Activated CD4-positive, alpha-beta memory T cell treated with anti-CD3 and anti-CD28 coated beads for 36 hours (primary cell): Measurements from ENCODE around the gene PERM1. TPM values are rescaled to one million over a fixed set of nuclear protein-coding genes. Genes with fewer than 3 reads are reported as not detected.
A peak's percentile ranks its signal among the peaks of the same experiment; 100 is the strongest.

ENCODE experiments used
- CTCF ChIA-PET: fragments of 350-600 bp; sonication (Branson Sonifier 250); formaldehyde crosslinking; loops from one replicate; lab custom pipeline; 2021; ENCODE audit warnings: antibody characterized with exemption, inconsistent platforms; lab: Charles Lee
- POLR2A ChIA-PET: fragments of 350-600 bp; sonication (Branson Sonifier 250); formaldehyde crosslinking; loops from one replicate; lab custom pipeline; 2021; ENCODE audit warnings: antibody characterized with exemption; lab: Charles Lee
- DNase-seq: peaks from one replicate; pipeline ENCODE4 v3.0.0-alpha.2; 2020
- H3K27ac Mint-ChIP-seq: one replicate; pipeline ENCODE4 v1.8.0; 2021; ENCODE audit warnings: mixed read lengths
- H3K27me3 Mint-ChIP-seq: one replicate; pipeline ENCODE4 v1.8.0; 2021; ENCODE audit warnings: mixed read lengths
- H3K36me3 Mint-ChIP-seq: one replicate; pipeline ENCODE4 v1.8.0; 2021; ENCODE audit warnings: mixed read lengths
- H3K4me1 Mint-ChIP-seq: one replicate; pipeline ENCODE4 v1.8.0; 2021; ENCODE audit warnings: low read depth, mixed read lengths
- H3K4me3 Mint-ChIP-seq: one replicate; pipeline ENCODE4 v1.8.0; 2021; ENCODE audit warnings: mild to moderate bottlenecking, mixed read lengths
- H3K9me3 Mint-ChIP-seq: one replicate; pipeline ENCODE4 v1.8.0; 2021; ENCODE audit warnings: mixed read lengths
- intact Hi-C: fragments of 100-400 bp; cut with micrococcal nuclease; formaldehyde crosslinking; loops from one replicate; pipeline ENCODE4 v1.15.1; 2023
- total RNA-seq, 2 experiments: library from RNA; stranded (reverse); gene quantifications; one replicate each; pipeline ENCODE4 v1.2.3, GENCODE V29; 2021

The PERM1 gene
- total RNA-seq, 2 experiments from 2014 or later = not detected

DNA sequence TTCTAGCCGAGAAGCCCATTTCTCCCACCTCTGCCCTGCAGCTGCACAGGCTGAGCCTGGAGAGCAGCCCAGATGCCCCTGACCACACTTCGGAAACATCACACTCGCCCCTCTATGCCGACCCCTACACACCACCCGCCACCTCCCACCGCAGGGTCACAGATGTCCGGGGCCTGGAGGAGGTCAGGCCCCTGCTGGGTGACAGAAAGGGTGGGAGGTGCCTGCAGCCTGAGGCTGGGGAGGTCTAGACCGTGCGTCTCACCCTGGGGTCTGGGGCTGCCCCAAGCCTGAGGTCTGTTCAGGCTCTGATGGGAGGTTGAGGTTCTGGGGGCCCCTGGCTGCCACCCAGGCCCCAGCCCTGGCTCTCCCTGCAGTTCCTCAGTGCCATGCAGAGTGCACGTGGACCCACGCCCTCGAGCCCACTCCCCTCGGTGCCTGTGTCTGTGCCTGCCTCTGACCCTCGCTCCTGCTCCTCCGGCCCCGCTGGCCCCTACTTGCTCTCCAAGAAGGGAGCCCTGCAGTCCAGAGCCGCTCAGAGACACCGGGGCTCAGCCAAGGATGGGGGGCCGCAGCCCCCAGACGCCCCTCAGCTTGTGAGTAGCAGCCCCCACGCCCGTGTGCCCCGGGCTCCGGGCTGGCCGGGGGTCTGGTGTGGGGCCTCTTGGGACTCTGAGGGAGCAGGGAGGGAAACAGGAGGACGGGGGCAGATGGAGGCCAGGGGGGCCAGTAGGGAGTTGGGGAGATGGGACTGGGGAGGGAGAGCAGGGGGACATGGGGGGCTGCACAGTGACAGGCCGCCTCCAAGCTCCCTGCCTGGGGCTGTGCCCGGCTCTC lies 8.2 kb downstream of the PERM1 start:
- no peaks in the 10 kb centered on the region for H3K36me3 Mint-ChIP-seq
- no peak overlapping the region for H3K4me3 Mint-ChIP-seq
- H3K9me3 Mint-ChIP-seq = peaks cover 2% of the 10 kb centered on the region
- no peak for DNase-seq
- peaks cover 12% of the 10 kb centered on the region for H3K27me3 Mint-ChIP-seq
- ChIA-PET POLR2A (no interaction called here), CTCF (interaction anchor here (1.1 to 1.4 kb wide), 2 partner anchors 10 to 28 kb away, joined by 3 to 6 read pairs; no protein-coding TSS in a partner anchor)
- peaks cover 8% of the 10 kb centered on the region for H3K4me1 Mint-ChIP-seq
- no peak overlapping the region for H3K27ac Mint-ChIP-seq
- intact Hi-C loops = no loop called here

GRCh38 chr1:972726-973458 lies 9.0 kb downstream of the PERM1 start:
- peaks cover 5% of the 10 kb centered on the region for H3K4me1 Mint-ChIP-seq
- no peak overlapping the region for H3K4me3 Mint-ChIP-seq
- peaks cover 2% of the 10 kb centered on the region for H3K9me3 Mint-ChIP-seq
- H3K36me3 Mint-ChIP-seq = no peaks in the 10 kb centered on the region
- ChIA-PET CTCF (interaction anchor here (1.1 kb wide), 1 partner anchor 29 kb away, joined by 3 read pairs; no protein-coding TSS in a partner anchor), POLR2A (no interaction called here)
- peaks cover 9% of the 10 kb centered on the region for H3K27me3 Mint-ChIP-seq
- intact Hi-C loops = no loop called here
- DNase-seq = no peak
- no peak overlapping the region for H3K27ac Mint-ChIP-seq

DNA sequence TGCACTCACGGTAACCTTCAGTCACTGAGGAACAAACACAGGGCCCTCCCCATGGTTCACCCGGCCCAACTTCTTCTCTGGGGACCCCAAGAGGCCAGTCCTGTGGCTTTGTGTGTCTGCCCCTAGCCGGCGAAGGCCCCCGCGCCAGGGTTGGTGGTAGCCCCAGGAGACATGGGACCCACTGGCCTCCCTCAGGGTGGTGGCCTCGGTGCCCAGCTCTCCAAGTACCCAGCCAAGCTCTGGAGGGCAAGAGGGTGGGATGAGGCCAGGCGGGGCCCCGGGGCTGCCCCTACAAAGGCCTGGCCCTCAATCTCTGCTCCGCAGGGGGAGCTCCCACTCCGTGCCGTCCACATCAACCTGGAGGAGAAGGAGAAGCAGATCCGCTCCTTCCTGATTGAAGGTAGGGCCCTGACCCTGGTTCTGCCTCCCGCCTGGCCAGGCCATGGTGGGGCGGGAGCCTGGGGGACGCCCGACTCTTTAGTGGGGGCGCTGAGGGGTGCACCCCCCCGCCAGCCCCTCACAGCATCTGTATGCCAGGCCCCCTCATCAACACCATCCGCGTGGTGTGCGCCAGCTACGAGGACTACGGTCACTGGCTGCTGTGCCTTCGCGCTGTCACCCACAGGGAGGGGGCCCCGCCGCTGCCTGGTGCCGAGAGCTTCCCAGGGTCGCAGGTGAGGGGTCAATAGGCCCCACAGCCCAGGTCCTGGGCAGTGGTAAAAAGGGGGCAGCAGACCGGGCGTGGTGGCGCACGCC lies 10.0 kb downstream of the PERM1 start:
- H3K27ac Mint-ChIP-seq = no peak overlapping the region
- H3K4me3 Mint-ChIP-seq = no peak overlapping the region
- POLR2A ChIA-PET = no interaction called here
- CTCF ChIA-PET = no interaction called here
- peaks cover 2% of the 10 kb centered on the region for H3K9me3 Mint-ChIP-seq
- DNase-seq = no peak
- peaks cover 9% of the 10 kb centered on the region for H3K27me3 Mint-ChIP-seq
- intact Hi-C loops = no loop called here
- no peaks in the 10 kb centered on the region for H3K36me3 Mint-ChIP-seq
- peaks cover 6% of the 10 kb centered on the region for H3K4me1 Mint-ChIP-seq

DNA sequence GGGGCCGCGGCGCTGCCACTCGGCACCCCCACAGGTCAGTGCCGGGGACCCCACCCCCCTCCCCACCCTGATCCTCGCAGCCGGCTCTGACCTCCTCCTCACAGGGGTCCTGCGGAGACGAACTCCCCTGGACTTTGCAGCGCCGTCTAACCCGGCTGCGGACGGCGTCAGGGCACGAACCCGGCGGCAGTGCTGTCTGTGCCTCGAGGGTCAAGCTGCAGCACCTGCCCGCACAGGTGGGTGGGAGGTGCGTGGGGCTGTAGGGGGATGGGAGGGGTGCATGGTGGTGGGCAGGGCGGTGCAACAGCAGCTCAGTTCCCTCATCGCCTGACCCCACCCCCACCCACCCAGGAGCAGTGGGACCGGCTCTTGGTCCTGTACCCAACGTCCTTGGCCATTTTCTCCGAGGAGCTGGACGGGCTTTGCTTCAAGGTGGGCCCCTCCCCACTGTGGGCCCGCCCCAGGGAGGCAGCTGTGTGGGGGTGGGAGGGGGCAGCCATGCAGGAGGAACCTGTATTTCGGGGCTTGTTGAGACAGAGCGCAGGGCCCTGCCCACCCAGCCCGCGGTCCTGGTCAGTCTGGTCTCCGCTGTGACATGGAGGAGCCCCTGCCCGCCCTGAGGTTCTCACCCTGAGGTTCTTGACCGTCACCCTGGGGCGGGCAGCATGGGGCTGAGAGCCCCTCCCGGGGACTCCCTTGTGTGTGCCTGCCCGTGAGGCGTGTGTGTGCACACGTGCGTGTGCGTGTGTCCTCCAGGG lies 10.7 kb downstream of the PERM1 start:
- ChIA-PET POLR2A (no interaction called here), CTCF (interaction anchor here (1.9 kb wide), 1 partner anchor 13 kb away, joined by 10 read pairs; no protein-coding TSS in a partner anchor)
- Mint-ChIP-seq H3K4me3 (no peak overlapping the region), H3K4me1 (peaks cover 6% of the 10 kb centered on the region), H3K9me3 (peaks cover 2% of the 10 kb centered on the region), H3K36me3 (no peaks in the 10 kb centered on the region), H3K27me3 (peaks cover 9% of the 10 kb centered on the region), H3K27ac (no peak overlapping the region)
- intact Hi-C loops = no loop called here
- no peak for DNase-seq

GRCh38 chr1:970242-970972 lies 11.5 kb downstream of the PERM1 start:
- peaks cover 2% of the 10 kb centered on the region for H3K9me3 Mint-ChIP-seq
- peaks cover 7% of the 10 kb centered on the region for H3K4me1 Mint-ChIP-seq
- no peak overlapping the region for H3K27ac Mint-ChIP-seq
- ChIA-PET CTCF (interaction anchor here (1.9 kb wide), 1 partner anchor 14 kb away, joined by 10 read pairs; no protein-coding TSS in a partner anchor), POLR2A (no interaction called here)
- intact Hi-C loops = no loop called here
- DNase-seq = no peak
- peaks cover 2% of the 10 kb centered on the region for H3K27me3 Mint-ChIP-seq
- no peaks in the 10 kb centered on the region for H3K36me3 Mint-ChIP-seq
- no peak overlapping the region for H3K4me3 Mint-ChIP-seq

- CTCF ChIA-PET = interaction anchor here (1.9 kb wide), 1 partner anchor 15 kb away, joined by 10 read pairs; no protein-coding TSS in a partner anchor
- no peaks in the 10 kb centered on the region for H3K27me3 Mint-ChIP-seq
- intact Hi-C loops = loop anchor here (10.0 kb wide), 1 partner anchor 95 kb away; no protein-coding TSS in a partner anchor
- peaks cover 7% of the 10 kb centered on the region for H3K4me1 Mint-ChIP-seq
- POLR2A ChIA-PET = no interaction called here
- peaks cover 2% of the 10 kb centered on the region for H3K9me3 Mint-ChIP-seq
- DNase-seq = no peak
- no peaks in the 10 kb centered on the region for H3K36me3 Mint-ChIP-seq
- no peak overlapping the region for H3K27ac Mint-ChIP-seq
- no peak overlapping the region for H3K4me3 Mint-ChIP-seq
Measured at GRCh38 chr1:969260-969855, 12.5 kb downstream of the PERM1 start.

GRCh38 chr1:967466-968343 lies 14.2 kb downstream of the PERM1 start:
- H3K4me3 Mint-ChIP-seq = no peak overlapping the region
- H3K36me3 Mint-ChIP-seq = no peaks in the 10 kb centered on the region
- no peak for DNase-seq
- POLR2A ChIA-PET = interaction anchor here (0.9 to 1.0 kb wide), 2 partner anchors 9 to 61 kb away, joined by 3 to 4 read pairs; partner anchors contain the start of gene NOC2L
- H3K9me3 Mint-ChIP-seq = peaks cover 2% of the 10 kb centered on the region
- CTCF ChIA-PET = interaction anchor here (0.9 to 1.8 kb wide), 5 partner anchors 8 to 404 kb away, joined by 3 to 7 read pairs (median 6); no protein-coding TSS in a partner anchor
- H3K4me1 Mint-ChIP-seq = peaks cover 7% of the 10 kb centered on the region
- H3K27ac Mint-ChIP-seq = no peak overlapping the region
- intact Hi-C loops = loop anchor here (10.0 kb wide), 1 partner anchor 97 kb away; no protein-coding TSS in a partner anchor
- H3K27me3 Mint-ChIP-seq = no peaks in the 10 kb centered on the region

DNA sequence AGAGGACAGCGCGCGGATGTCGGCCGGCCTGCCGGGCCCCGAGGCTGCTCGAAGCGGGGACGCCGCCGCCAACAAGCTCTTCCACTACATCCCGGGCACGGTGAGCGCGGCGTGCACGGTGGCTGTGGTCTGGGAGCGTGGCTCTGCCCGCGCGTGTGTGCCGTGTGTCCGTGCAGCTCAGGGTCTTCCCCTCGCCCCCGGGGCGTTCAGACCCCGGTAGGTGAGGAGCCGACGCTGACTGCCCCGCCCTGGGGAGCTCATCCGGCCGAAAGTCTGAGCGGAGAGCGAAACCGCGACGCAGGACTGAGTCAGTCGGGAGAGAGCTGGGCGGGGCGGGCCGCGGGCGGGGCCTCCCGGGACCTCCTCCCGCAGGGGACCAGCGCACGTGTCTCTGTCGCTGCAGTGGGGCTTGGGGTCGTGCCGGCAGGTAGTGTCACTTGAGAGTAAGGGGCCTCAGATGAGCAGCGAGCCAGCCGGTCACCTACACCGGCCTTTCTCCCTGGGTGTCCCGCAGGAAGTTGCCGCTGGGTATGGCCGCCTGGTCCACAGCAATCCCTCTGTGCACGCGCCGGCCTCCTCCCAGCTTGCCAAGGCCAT lies 15.1 kb downstream of the PERM1 start:
- Mint-ChIP-seq H3K27ac (peak overlapping the region; percentile 74), H3K9me3 (peaks cover 2% of the 10 kb centered on the region), H3K4me3 (peak overlapping the region; percentile 79), H3K4me1 (peaks cover 7% of the 10 kb centered on the region), H3K36me3 (peaks cover 3% of the 10 kb centered on the region), H3K27me3 (no peaks in the 10 kb centered on the region)
- intact Hi-C loops = loop anchor here (10.0 kb wide), 1 partner anchor 98 kb away; no protein-coding TSS in a partner anchor
- POLR2A ChIA-PET = no interaction called here
- CTCF ChIA-PET = interaction anchor here (0.6 to 1.8 kb wide), 5 partner anchors 9 to 405 kb away, joined by 3 to 7 read pairs (median 6); no protein-coding TSS in a partner anchor
- DNase-seq = peak; percentile 90

DNA sequence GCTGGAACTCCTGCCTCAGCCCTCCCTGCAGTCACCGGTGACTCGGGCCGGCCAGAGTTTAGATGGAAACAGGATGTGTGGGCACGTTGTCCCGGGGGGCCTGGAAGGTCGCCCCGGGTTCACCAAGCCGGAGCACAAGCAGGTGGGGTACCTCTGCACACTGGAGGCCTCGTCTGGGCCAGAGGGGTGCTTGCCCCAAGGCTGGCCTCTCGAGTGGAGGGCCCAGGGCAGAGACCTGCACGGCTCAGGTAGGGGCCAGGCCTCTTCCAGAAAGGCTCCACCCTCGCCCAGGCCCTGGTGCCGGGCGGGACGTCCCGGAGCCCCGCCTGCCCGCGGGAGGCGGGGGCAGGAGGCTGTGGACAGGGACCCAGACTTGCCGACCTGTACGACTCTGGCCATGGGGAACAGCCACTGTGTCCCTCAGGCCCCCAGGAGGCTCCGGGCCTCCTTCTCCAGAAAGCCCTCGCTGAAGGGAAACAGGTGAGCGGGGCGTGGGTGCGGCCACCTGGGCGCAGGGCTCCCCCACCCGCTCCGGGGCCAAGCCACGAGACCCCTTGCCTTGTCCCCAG lies 15.7 kb downstream of the PERM1 start, which contains the start of gene PLEKHN1:
Gene PLEKHN1, plus strand, starts transcription at position 348 of the 569 bp plus-strand sequence. Its CDS starts 50 bp downstream, at position 398.
- peak; percentile 71 for DNase-seq
- Mint-ChIP-seq H3K9me3 (peaks cover 2% of the 10 kb centered on the region), H3K4me1 (peaks cover 10% of the 10 kb centered on the region), H3K36me3 (peaks cover 3% of the 10 kb centered on the region), H3K4me3 (peak within 1 kb of the TSS; percentile 79), H3K27me3 (no peaks in the 10 kb centered on the region), H3K27ac (peak within 1 kb of the TSS; percentile 74)
- ChIA-PET CTCF (interaction anchor here (0.6 to 1.8 kb wide), 4 partner anchors 10 to 62 kb away, joined by 4 to 7 read pairs (median 6); no protein-coding TSS in a partner anchor), POLR2A (no interaction called here)
- intact Hi-C loops = loop anchor here (10.0 kb wide), 1 partner anchor 99 kb away; no protein-coding TSS in a partner anchor
